Cardiac fibroblast (primary cell): ENCODE measurements around the gene ANKS1B.

ENCODE experiments used
- DNase-seq, 2 donors: peaks; one replicate each; pipeline versions ENCODE4 v3.0.0 to v3.0.0-alpha.2; 2010; ENCODE audit warnings: low read depth in 2 of 2
- H3K4me3 ChIP-seq, 2 donors: replicated peaks in 1 of 2; 1 replicate in 1 of 2; 2 replicates in 1 of 2; pipeline ENCODE4 v1.5.1; 2011; ENCODE audit warnings: low read depth in 2 of 2, low read length in 2 of 2, mild to moderate bottlenecking in 2 of 2, moderate library complexity in 1 of 2
- TF ChIP-seq, protein P1 (sequence below): IDR thresholded peaks from one replicate; pipeline ENCODE4 v1.5.1; 2011; ENCODE audit warnings: low read depth, mild to moderate bottlenecking, low read length, inconsistent platforms

Gene ANKS1B

DNA sequence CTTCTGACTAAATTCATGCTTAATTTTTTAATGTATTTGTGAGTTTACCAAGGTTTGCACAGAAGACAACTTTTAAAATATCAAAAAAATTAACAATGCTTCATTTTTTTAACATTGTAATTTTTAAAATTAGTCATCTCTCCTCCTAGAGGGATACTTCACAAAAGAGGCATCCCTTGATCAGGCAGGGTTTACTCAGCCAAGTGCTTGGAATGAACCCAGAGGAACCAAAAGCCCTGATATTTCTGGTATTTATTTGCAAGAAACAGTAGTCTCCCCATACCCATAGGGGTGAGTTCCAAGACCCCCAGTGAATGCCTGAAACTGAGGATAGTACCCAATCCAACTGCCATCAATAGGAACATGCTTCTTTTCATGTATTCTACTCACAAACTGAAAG, 284.7 kb downstream of the ANKS1B start:
- TF ChIP-seq, protein P1, sequence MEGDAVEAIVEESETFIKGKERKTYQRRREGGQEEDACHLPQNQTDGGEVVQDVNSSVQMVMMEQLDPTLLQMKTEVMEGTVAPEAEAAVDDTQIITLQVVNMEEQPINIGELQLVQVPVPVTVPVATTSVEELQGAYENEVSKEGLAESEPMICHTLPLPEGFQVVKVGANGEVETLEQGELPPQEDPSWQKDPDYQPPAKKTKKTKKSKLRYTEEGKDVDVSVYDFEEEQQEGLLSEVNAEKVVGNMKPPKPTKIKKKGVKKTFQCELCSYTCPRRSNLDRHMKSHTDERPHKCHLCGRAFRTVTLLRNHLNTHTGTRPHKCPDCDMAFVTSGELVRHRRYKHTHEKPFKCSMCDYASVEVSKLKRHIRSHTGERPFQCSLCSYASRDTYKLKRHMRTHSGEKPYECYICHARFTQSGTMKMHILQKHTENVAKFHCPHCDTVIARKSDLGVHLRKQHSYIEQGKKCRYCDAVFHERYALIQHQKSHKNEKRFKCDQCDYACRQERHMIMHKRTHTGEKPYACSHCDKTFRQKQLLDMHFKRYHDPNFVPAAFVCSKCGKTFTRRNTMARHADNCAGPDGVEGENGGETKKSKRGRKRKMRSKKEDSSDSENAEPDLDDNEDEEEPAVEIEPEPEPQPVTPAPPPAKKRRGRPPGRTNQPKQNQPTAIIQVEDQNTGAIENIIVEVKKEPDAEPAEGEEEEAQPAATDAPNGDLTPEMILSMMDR, result no peak
- no peak for DNase-seq
- no peak overlapping the region for H3K4me3 ChIP-seq

DNA sequence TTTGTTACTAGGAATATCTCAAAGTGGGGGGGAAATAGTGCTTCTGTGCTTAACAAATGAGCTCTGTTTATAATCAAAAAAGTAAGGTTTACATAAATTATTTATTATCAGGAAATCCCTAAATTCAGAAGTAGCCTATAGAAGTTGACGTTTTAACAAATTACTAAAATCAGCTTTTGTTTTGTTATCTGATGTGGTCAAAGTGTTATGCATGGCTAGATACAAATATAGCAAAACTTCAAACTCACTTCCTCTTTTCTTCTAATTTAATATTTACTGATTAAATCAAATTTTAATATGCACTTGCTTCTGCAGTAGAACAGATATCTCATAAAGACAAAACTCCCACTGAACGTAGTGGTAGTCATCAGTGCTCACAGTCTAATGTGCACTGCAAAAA, 289.7 kb downstream of the ANKS1B start:
- H3K4me3 ChIP-seq, result no peak overlapping the region
- DNase-seq, result no peak
- TF ChIP-seq, protein P1, result no peak

DNA sequence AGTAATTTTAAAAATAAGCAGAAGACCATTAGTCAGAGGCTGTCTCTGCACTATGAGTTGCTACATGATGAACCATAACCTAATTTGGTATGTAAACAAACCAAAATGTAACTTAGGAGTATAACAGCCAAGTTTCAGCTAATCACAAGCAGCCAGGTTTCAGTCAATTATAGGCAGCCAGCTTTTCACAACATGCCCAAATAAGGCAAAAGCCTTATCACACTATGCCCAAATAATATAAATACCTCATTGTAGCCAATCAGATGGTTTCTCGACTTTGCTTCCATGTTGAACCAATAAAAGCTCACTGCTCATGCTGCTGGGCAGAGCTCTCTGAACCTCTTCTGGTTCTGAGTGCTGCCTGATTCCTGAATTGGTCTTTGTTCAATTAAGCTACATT, 298.6 kb downstream of the ANKS1B start:
- DNase-seq, result no peak
- TF ChIP-seq, protein P1, result no peak
- H3K4me3 ChIP-seq, result no peak overlapping the region

DNA sequence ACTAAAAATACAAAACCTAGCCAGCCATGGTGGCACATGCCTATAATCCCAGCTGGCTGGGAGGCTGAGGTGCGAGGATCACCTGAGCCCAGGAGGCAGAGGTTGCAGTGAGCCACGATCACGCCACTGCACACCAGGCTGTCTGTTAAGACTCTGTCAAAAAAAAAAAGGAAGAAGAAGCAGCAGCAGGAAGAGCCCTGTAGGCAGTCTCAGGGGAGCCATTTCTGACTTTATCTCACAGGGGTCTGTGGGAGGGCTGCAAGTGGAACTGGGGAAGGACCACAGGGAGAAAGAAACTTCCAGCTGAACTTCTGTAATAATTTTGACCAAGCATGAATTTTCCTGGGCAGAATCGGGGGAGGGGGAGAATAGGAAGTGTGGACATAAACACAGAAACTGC, 304.5 kb downstream of the ANKS1B start:
- no peak overlapping the region for H3K4me3 ChIP-seq
- no peak for DNase-seq
- TF ChIP-seq, protein P1, result no peak

DNA sequence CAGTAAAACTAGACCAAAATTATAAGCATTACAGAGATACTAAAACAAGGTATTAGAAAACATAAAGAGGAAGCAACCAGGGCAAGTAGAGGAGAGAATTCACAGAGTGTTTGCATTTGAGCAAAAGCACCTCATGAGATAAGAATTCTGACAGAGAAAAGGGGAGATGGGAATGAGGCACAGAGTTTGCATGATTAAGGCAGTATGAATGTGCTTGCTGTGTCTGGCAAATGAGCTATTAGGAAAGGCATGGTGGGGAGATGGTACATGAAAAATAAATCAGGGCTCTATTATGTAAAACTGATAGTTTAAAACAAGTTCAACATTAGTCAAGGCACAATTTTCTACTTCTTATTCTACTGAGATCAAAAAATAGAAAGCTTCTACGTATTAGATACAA, 314.1 kb downstream of the ANKS1B start:
- no peak overlapping the region for H3K4me3 ChIP-seq
- peak; percentile 0 to 25 for DNase-seq
- TF ChIP-seq, protein P1, result no peak

DNA sequence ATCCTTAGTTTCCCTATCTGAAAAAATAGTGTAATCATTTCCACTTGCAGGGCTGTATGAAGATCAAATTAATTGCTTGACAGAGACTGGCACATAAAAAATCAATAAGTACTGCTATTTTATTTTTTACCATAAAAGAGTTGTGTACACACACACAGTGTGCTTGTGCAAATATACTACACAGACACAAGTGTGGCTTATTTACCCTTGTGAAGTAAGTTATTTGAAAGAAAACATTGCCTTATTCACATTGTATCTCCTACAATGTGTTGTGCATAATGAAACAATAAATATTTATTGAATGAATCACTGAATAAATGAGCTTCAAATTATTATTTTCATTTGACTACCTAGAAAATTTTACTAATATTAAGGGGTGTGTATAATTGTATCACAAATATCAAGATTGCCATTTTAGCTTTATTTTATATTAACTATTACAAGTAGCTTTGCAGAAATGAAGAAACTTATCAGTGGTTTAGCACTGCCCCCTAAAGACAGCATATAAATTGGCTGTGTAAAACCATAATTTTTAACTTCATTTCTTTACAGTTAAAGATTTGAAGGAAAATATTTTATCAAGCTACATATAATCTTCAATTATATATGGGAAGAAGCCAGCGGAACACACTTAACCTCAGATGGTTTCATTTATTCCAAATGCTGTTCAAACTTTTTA, 325.9 kb downstream of the ANKS1B start:
- no peak overlapping the region for H3K4me3 ChIP-seq
- DNase-seq, result peak; percentile 1 to 2
- TF ChIP-seq, protein P1, result no peak

DNA sequence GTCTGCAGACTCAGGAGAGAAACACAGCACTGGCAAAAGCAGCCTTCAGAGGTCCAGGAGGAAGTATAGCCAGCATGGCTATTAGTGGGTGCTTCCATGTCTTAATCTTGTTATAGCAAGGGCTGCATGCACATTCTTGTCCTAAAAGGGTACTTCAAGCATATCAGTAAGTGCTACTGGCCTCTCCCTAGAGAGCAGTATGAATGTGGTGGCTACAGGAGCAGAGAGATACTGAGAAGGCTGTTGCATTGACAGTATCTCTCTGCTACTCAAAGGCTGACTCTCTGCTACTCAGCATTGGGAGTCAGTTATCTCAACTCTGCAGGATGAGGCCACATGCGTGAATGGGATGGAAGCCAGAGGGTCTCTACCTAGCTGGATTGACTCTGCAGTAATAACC, 335.2 kb downstream of the ANKS1B start:
- TF ChIP-seq, protein P1, result no peak
- no peak overlapping the region for H3K4me3 ChIP-seq

More for the DNA sequence above, 335.2 kb downstream of the ANKS1B start:
- DNase-seq, result no peak
